ENCODE data around the gene ST6GAL2. TPM values are rescaled to one million over a fixed set of nuclear protein-coding genes. Genes with fewer than 3 reads are reported as not detected.

ST6GAL2 gene
- total and polyA plus RNA-seq, 8 donors, result 0.93 to 5.4 (median 4.2) TPM

DNA sequence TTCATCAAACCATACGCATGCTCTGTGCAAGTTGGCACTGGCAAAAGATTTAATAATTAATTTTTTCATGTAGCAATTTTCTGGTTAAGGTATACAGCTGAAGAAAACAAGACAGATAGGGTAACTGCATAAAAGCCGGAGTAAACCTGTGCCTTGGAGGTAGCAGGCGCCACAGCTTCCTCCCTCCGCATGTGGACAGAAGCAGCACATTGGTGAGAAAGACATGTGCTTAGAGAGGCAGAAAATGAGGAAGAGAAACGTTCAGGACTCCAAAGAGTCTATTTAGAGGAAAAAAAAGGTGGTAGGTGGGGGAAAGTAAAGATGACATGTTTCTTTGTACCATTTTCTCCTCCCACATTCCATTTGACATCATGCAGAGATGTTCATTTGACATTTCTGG lies 9.3 kb downstream of the ST6GAL2 start:
- Histone ChIP-seq H3K9me3 (no peaks in the 10 kb centered on the region), H3K27me3 (no peaks in the 10 kb centered on the region), H3K4me1 (no peaks in the 10 kb centered on the region), H3K36me3 (no peaks in the 10 kb centered on the region), H3K4me3 (no peak overlapping the region), H3K27ac (no peak overlapping the region)
- DNase-seq (no peak), ATAC-seq (no peak)
- intact Hi-C loops (cut with DNase I), result no loop called here
- TF ChIP-seq, protein P1, sequence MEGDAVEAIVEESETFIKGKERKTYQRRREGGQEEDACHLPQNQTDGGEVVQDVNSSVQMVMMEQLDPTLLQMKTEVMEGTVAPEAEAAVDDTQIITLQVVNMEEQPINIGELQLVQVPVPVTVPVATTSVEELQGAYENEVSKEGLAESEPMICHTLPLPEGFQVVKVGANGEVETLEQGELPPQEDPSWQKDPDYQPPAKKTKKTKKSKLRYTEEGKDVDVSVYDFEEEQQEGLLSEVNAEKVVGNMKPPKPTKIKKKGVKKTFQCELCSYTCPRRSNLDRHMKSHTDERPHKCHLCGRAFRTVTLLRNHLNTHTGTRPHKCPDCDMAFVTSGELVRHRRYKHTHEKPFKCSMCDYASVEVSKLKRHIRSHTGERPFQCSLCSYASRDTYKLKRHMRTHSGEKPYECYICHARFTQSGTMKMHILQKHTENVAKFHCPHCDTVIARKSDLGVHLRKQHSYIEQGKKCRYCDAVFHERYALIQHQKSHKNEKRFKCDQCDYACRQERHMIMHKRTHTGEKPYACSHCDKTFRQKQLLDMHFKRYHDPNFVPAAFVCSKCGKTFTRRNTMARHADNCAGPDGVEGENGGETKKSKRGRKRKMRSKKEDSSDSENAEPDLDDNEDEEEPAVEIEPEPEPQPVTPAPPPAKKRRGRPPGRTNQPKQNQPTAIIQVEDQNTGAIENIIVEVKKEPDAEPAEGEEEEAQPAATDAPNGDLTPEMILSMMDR (IDR thresholded peaks at IDR 0.05), result no peak

DNA sequence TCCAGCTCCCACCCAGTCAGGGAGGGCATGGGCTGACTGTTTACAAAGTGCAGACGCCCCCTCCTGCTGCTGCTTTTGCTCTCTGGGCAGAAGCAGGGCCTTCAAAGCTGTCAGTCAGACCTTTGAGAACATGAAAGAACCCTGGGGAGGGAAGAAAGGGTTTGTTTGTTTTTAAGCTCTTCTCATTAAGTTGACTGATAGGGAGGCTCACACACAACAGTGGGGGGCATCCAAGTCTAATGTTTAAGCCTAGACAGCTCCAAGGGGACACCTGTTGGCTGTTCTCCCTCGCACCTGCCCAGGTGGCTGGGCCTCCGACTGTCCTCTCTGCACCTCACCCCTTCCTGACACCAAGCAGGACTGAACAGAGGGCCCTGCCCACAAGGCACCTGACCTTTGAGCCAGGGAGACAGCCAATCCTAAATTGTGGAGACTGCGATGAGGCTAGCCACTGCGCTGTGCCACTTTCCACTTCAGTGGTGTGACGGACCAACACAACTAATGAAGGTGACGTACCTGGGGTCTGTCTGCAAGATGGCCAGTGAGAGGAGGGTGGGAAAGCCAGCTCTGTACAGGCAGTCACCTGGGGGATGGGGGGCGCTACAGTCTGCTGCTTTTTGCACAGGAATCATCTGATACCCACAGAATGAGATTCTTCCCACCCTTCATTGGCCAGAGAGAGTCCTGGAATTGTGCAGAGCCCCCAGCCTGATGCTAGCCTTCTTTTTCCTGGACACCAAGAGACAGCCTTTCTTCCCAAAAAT lies 16.3 kb downstream of the ST6GAL2 start:
- no peak for ATAC-seq
- TF ChIP-seq, protein P1 (IDR thresholded peaks at IDR 0.05), result no peak
- intact Hi-C loops (cut with DNase I), result no loop called here

DNA sequence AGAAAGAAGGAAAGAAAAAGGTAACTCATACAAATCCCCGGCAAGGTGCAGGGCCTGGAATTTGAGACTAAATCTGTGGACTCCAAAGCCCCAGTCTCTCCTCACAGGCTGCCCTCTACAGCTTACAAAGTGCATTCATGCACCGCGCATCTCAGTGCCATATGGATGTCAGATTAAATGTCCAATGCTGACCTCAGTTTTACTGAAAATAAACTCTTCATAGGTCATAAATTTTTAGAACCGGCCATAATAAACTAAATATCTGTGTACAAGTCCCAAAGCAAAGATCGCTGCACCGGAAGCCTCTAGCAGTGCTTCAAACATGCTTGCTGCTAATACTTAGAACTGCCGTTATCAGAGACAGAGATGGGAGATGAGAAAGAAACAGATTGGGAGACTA lies 17.7 kb downstream of the ST6GAL2 start:
- no peaks in the 10 kb centered on the region for H3K4me1 ChIP-seq
- H3K27me3 ChIP-seq, result no peaks in the 10 kb centered on the region
- H3K27ac ChIP-seq, result no peak overlapping the region
- no peaks in the 10 kb centered on the region for H3K36me3 ChIP-seq
- no peak overlapping the region for H3K4me3 ChIP-seq
- DNase-seq, result no peak
- no peaks in the 10 kb centered on the region for H3K9me3 ChIP-seq
- ATAC-seq, result no peak
- intact Hi-C loops (cut with DNase I), result no loop called here
- TF ChIP-seq, protein P1 (IDR thresholded peaks at IDR 0.05), result no peak

More for the DNA sequence above, 16.3 kb downstream of the ST6GAL2 start:
- no peaks in the 10 kb centered on the region for H3K9me3 ChIP-seq
- no peaks in the 10 kb centered on the region for H3K27me3 ChIP-seq
- DNase-seq, result peak in 1 of 4 donors; percentile 43
- no peaks in the 10 kb centered on the region for H3K4me1 ChIP-seq
- H3K27ac ChIP-seq, result no peak overlapping the region
- H3K4me3 ChIP-seq, result no peak overlapping the region
- H3K36me3 ChIP-seq, result no peaks in the 10 kb centered on the region

DNA sequence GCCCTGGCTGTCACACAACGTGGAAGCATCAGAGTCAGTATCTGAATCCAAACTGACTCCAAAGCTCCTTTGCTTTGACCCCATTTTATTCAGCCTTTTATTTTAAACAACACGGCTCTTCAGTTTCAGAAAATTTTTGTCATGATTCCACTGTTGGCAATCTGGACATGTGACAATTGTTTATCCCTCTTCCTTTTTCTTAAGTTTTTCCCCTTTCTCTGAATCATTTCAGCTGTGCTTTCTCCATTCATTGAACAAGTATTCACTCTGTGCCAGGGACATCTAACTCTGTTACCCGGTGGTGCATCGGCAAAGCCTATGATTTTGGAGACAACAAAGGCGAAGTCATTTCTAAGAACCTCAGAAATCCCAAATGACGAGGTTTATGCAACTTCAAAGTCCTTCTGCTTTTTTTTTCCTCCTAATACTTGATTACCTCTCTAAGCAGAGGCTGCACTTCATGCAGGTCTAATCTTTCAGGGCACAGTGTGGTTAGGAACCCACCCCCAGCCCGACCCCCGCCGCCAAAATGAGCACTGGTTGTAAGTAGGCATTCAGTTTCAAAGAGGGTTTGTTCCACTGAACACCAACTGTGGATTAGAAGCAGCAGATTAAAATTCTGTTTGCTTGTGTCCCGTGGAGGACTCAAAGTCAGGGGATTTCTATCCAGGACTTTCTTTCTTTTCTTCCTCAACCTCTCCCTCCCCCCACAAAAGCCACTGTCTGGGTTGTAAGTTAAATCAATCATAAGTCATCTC lies 18.6 kb downstream of the ST6GAL2 start:
- ATAC-seq (no peak), DNase-seq (peak in 1 of 4 donors; percentile 4)
- Histone ChIP-seq H3K4me1 (no peaks in the 10 kb centered on the region), H3K27ac (no peak overlapping the region), H3K4me3 (no peak overlapping the region), H3K27me3 (no peaks in the 10 kb centered on the region), H3K36me3 (no peaks in the 10 kb centered on the region), H3K9me3 (no peaks in the 10 kb centered on the region)
- TF ChIP-seq, protein P1 (IDR thresholded peaks at IDR 0.05), result no peak
- intact Hi-C loops (cut with DNase I), result no loop called here

DNA sequence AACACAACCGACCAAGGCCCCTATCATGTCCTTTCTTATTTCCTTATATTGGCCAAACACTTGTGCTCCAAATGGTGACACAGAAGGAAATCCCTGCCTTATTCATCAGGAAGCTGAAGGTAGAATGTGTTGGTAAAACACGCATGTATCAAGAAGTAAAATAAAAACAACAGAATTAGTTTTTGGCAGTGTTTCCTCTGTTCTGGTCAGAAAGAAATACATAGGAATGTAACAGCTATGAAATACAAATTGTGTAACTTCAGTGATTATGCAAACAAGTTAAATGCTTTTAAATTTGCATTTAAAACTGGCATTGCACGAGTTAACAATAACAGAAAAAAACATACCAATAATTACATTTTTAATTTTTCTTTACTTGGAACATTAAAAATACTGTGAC lies 19.3 kb downstream of the ST6GAL2 start:
- TF ChIP-seq, protein P1 (IDR thresholded peaks at IDR 0.05), result no peak
- Histone ChIP-seq H3K4me3 (no peak overlapping the region), H3K36me3 (no peaks in the 10 kb centered on the region), H3K27ac (no peak overlapping the region), H3K27me3 (no peaks in the 10 kb centered on the region), H3K9me3 (no peaks in the 10 kb centered on the region), H3K4me1 (no peaks in the 10 kb centered on the region)
- no peak for ATAC-seq
- intact Hi-C loops (cut with DNase I), result no loop called here
- peak in 2 of 4 donors; percentile 22 to 24 for DNase-seq

Data from left lung (tissue), 10 donors.